GM19463 (cell line): Measurements from ENCODE around the gene SKI.

Experiments used
- ATAC-seq: cut with Tn5 transposase; IDR thresholded peaks from one replicate; pipeline ENCODE4 v1.9.1; 2021; ENCODE audit warnings: mild to moderate bottlenecking, moderate library complexity; ENCODE audit not compliant: unreplicated experiment

SKI gene

GRCh38 chr1:2274231-2274928 lies 46.3 kb downstream of the SKI start:
- no peak for ATAC-seq

- ATAC-seq = no peak
Observed at GRCh38 chr1:2274929-2275475, 46.9 kb downstream of the SKI start.

GRCh38 chr1:2275796-2276536 lies 47.8 kb downstream of the SKI start:
- ATAC-seq = no peak

GRCh38 chr1:2276803-2277580 lies 48.9 kb downstream of the SKI start:
- no peak for ATAC-seq

- ATAC-seq = no peak
Observed at GRCh38 chr1:2277741-2278488, 49.8 kb downstream of the SKI start.

GRCh38 chr1:2278591-2279209 lies 50.6 kb downstream of the SKI start:
- ATAC-seq = no peak

GRCh38 chr1:2279210-2279639 lies 51.1 kb downstream of the SKI start:
- ATAC-seq = no peak

- no peak for ATAC-seq
Observed at GRCh38 chr1:2279817-2280216, 51.7 kb downstream of the SKI start.

DNA sequence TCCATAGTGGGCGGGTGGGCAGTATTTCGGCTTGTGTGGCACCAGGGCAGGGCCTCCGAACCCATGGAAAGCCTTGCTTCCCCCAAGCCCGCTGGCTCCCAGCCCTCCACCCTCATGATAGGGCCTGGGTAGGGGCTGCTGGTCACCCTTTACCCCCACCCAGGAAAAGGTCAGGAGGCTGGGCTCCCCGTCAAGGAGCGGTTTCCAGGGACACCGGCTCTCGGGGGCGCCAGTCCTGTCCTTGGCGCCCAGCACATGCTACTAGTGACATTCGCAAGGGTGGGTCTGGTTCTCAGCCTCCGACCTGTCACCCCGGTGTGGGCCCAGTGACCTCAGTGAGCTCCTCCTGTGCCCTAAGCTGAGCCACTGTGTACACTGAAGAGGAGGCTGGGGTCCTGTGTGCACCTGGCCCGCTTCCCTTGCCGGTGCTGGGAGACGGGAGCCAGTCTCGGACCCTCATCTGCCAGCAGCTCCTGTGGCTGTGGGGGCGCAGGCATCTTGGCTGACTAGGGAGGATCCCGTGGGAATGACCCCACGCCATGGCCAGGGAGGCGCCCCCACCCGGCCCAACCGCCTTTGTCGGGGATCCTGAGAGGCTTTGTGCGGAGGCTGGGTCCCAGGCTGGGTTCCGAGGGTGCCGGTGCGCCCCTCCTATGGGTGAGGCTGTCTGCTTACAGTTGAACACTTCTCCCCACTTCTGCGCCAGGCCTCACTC lies 54.6 kb downstream of the SKI start:
- no peak for ATAC-seq

DNA sequence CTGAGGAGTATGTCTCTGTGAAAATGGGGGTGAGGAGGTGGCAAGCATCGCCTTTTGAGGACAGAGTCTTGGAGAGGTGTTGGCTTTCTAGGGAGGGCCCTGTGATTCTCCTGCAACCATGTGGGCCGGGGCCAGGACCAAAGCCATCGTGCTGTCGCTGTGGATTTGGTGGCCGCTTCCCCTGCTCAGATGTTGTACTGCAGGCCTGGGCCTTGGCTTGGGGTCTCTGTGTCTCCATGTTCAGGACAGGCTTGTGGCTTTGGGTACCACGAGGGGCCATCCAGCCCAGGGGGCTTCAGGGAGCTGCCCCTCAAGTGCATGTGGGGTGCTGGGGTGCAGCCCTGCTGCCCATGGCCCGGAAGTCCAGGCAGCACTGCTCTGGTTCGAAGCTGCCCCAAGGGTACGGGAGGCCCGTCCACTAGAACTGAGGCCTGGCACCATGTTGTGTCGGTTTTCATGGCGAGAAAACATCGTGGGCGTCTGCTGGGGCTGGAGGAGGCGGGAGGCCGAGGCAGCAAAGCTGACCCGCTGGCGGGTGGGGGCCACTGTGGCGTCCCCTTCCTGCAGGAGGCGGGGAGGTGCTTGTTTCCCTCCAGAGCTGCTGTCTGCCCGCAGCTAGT lies 55.4 kb downstream of the SKI start:
- ATAC-seq = no peak

GRCh38 chr1:2283991-2284895 lies 56.1 kb downstream of the SKI start:
- no peak for ATAC-seq

- ATAC-seq = no peak
Observed at GRCh38 chr1:2284932-2285331, 56.8 kb downstream of the SKI start.

- ATAC-seq = no peak
Observed at GRCh38 chr1:2286923-2287322, 58.8 kb downstream of the SKI start.

GRCh38 chr1:2287649-2288048 lies 59.5 kb downstream of the SKI start:
- no peak for ATAC-seq

DNA sequence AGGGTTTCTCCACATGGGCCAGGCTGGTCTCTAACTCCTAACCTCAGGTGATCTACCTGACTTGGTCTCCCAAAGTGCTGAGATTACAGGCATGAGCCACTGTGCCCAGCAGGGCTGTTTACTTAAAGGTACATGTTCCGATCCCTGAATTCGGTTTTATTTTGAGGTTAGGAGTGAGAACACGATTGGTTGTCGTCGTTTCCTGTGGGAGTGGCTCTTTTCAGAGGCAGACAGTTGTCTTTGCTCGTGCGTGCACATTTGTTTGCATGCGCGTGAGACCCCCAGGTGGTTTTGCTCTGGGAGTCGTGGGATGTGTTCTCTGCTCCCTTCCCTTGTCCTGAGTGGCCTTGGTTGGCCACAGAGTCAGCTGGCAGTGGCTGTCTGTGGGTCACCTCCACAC lies 60.2 kb downstream of the SKI start:
- ATAC-seq = no peak

DNA sequence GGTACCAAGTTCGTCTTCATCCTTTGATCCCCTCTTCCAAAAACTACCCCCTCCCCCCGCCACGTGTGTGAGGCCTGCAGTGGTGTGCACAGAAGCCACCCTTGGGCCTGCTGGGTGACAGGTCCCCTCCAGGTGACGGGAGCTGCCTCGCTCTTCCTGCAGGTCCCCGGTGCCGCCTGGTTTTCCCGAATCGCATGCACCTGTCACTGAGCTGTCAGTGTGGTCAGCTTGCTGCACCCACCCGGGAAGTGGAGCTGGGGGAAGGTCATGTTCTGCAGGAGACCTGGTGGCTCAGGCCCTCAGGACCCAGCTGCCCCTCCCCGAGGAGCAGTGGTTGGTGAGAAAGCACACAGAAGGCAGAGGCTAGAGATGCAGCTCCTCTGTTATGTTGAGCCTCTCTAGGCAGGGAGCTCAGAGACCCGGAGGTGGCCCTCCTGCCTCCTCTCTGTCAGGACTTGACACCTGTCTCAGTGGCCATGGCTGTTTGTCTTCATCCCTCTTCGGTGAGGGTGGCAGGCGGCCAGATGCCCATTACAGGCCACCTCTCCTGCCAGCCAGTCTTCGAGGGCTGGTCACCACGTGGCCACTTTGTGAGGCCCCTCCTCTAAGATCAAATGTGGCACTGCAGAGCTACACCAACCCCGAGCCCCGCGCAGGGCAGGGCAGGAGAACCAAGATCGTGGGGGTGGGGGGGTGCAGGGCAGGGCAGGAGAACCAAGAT lies 60.9 kb downstream of the SKI start:
- no peak for ATAC-seq

- no peak for ATAC-seq
Observed at GRCh38 chr1:2289607-2290006, 61.5 kb downstream of the SKI start.

GRCh38 chr1:2290171-2290578 lies 62.1 kb downstream of the SKI start:
- no peak for ATAC-seq
